HepG2 (cell line): ENCODE results near the gene ANKRD2. TPM values are rescaled to one million over a fixed set of nuclear protein-coding genes. Genes with fewer than 3 reads are reported as not detected.

Source experiments
- ATAC-seq: fragments of 200-7000 bp; cut with Tn5 transposase; 3 replicates; pipeline ENCODE4 v1.9.1; 2020; ENCODE audit warnings: mild to moderate bottlenecking, moderate library complexity
- BruUV-seq: library from RNA; stranded (reverse); fragments of 400-500 nt; replicated peaks from 2 replicates; lab custom pipeline; 2021; lab: Mats Ljungman, UMichigan
- CTCF ChIA-PET: fragments of 300-600 bp; formaldehyde crosslinking; extraction: SDS; loops from one replicate; lab custom pipeline; 2021; ENCODE audit warnings: low total read pairs, inconsistent platforms, low intra/inter-chr PET ratio; lab: Yijun Ruan, JAX
- POLR2A ChIA-PET: fragments of 350-600 bp; sonication (Branson Sonifier 250); formaldehyde crosslinking; loops from one replicate; lab custom pipeline; 2020; ENCODE audit warnings: antibody characterized with exemption, inconsistent platforms; lab: Yijun Ruan, JAX
- DNase-seq: peaks from one replicate; pipeline ENCODE4 v3.0.0-alpha.2; 2015; ENCODE audit warnings: low spot score
- FAIRE-seq: peaks from 3 replicates; lab custom pipeline; 2011; peaks lifted over from hg19 to GRCh38; lab: Jason Lieb, UNC
- H2AFZ ChIP-seq: one replicate; pipeline ENCODE4 v1.6.1; 2011; ENCODE audit warnings: low read length, inconsistent platforms
- H3K27ac ChIP-seq: fragments of 300-600 bp; 3 replicates; pipeline ENCODE4 v1.8.0; 2011; ENCODE audit warnings: mixed run types, mild to moderate bottlenecking, mixed read lengths, low read length, inconsistent platforms; ENCODE audit not compliant: insufficient read depth; ENCODE audit errors: extremely low read length
- H3K27me3 ChIP-seq, 2 experiments: fragments of 200-600 bp in 1 of 2; 2 replicates in 1 of 2; 3 replicates in 1 of 2; pipeline versions ENCODE4 v1.6.0 to v1.8.0; 2011; ENCODE audit warnings: low read length in 2 of 2, mild to moderate bottlenecking in 2 of 2, moderate library complexity in 2 of 2, inconsistent platforms in 1 of 2; ENCODE audit not compliant: insufficient read depth in 2 of 2, control insufficient read depth in 1 of 2
- H3K36me3 ChIP-seq, 2 experiments: fragments of 200-600 bp in 1 of 2; replicated peaks in 1 of 2; 2 replicates in 1 of 2; 3 replicates in 1 of 2; pipeline versions ENCODE4 v1.5.1 to v1.8.0; 2011; ENCODE audit warnings: low read length in 2 of 2, inconsistent platforms in 1 of 2; ENCODE audit not compliant: insufficient read depth in 2 of 2, control insufficient read depth in 1 of 2
- H3K4me1 ChIP-seq: 2 replicates; pipeline ENCODE4 v1.5.1; 2012; ENCODE audit warnings: low read length, inconsistent platforms; ENCODE audit not compliant: insufficient read depth
- H3K4me2 ChIP-seq: 2 replicates; pipeline ENCODE4 v1.6.0; 2011; ENCODE audit warnings: low read depth, low read length, inconsistent platforms
- H3K4me3 ChIP-seq, 3 experiments: fragments of 200-600 bp in 1 of 3; sonication (generic), shearing (Covaris generic) in 1 of 3; replicated peaks in 1 of 3; 2 replicates each; pipeline ENCODE4 v1.5.1; 2011 to 2016; ENCODE audit warnings: low read length in 3 of 3, inconsistent platforms in 2 of 3, low read depth in 2 of 3, mild to moderate bottlenecking in 2 of 3, control low read depth in 1 of 3, mixed read lengths in 1 of 3; ENCODE audit not compliant: insufficient read depth in 1 of 3
- H3K79me2 ChIP-seq: one replicate; pipeline ENCODE4 v1.6.1; 2011; ENCODE audit warnings: low read length, inconsistent platforms; ENCODE audit not compliant: insufficient read depth
- H3K9ac ChIP-seq: 2 replicates; pipeline ENCODE4 v1.6.0; 2011; ENCODE audit warnings: mild to moderate bottlenecking, low read depth, low read length, inconsistent platforms; ENCODE audit not compliant: insufficient read depth
- H3K9me3 ChIP-seq: 2 replicates; pipeline ENCODE4 v1.5.1; 2012; ENCODE audit warnings: mild to moderate bottlenecking, low read length
- H4K20me1 ChIP-seq: 2 replicates; pipeline ENCODE4 v1.6.0; 2011; ENCODE audit warnings: inconsistent platforms, mild to moderate bottlenecking, low read length, moderate library complexity; ENCODE audit not compliant: insufficient read depth
- ARNT2 ChIP-seq: sonication (generic); formaldehyde crosslinking; IDR thresholded peaks from 2 replicates; pipeline ENCODE4 v1.8.0; 2022; ENCODE audit warnings: mild to moderate bottlenecking, low read depth, missing genetic modification reagents, moderate library complexity
- EP300 ChIP-seq, 3 experiments: sonication (generic) in 1 of 3; formaldehyde crosslinking in 1 of 3; IDR thresholded peaks; 2 replicates each; pipeline versions ENCODE4 v1.5.1 to v1.6.1; 2011 to 2020; ENCODE audit warnings: low read depth in 2 of 3, low read length in 2 of 3, borderline replicate concordance in 1 of 3, improper control_type of control experiment in 1 of 3, mild to moderate bottlenecking in 1 of 3, missing genetic modification reagents in 1 of 3, moderate library complexity in 1 of 3
- EZH2 ChIP-seq: conservative IDR thresholded peaks from 2 replicates; pipeline ENCODE4 v1.6.1; 2012; ENCODE audit warnings: mild to moderate bottlenecking, low read depth, low read length, moderate library complexity
- GATA4 ChIP-seq: sonication (generic); IDR thresholded peaks from 2 replicates; pipeline ENCODE4 v1.6.1; 2016; ENCODE audit warnings: antibody characterized with exemption, low read depth, borderline replicate concordance
- KDM5A ChIP-seq: fragments of 200-600 bp; sonication (generic); IDR thresholded peaks from 2 replicates; pipeline ENCODE4 v1.7.0; 2018; ENCODE audit warnings: antibody characterized with exemption, mild to moderate bottlenecking, low read length, borderline replicate concordance
- KLF12 ChIP-seq: sonication (generic); formaldehyde crosslinking; IDR thresholded peaks from 2 replicates; pipeline ENCODE4 v1.4.0; 2020; ENCODE audit warnings: missing genetic modification reagents, borderline replicate concordance
- MAFG ChIP-seq: sonication (generic); formaldehyde crosslinking; IDR thresholded peaks from 2 replicates; pipeline ENCODE4 v1.5.1; 2020; ENCODE audit warnings: mild to moderate bottlenecking, missing genetic modification reagents
- MED13 ChIP-seq: sonication (generic); formaldehyde crosslinking; IDR thresholded peaks from 2 replicates; pipeline ENCODE4 v1.5.0; 2020; ENCODE audit warnings: missing genetic modification reagents
- NFKB2 ChIP-seq: sonication (generic); formaldehyde crosslinking; IDR thresholded peaks from 2 replicates; pipeline ENCODE4 v1.4.0; 2020; ENCODE audit warnings: missing genetic modification reagents, borderline replicate concordance
- SMARCC2 ChIP-seq: fragments of 450-650 bp; IDR thresholded peaks from 2 replicates; pipeline ENCODE4 v1.6.1; 2017; ENCODE audit warnings: antibody characterized with exemption, mild to moderate bottlenecking
- ZNF329 ChIP-seq: sonication (generic); formaldehyde crosslinking; IDR thresholded peaks from 2 replicates; pipeline ENCODE4 v1.9.0; 2021; ENCODE audit warnings: low read depth, mild to moderate bottlenecking, missing genetic modification reagents
- ZNF337 ChIP-seq: sonication (generic); formaldehyde crosslinking; IDR thresholded peaks from 2 replicates; pipeline ENCODE4 v1.5.1; 2020; ENCODE audit warnings: missing genetic modification reagents, low read depth, mild to moderate bottlenecking, borderline replicate concordance
- ZNF468 ChIP-seq: sonication (generic); formaldehyde crosslinking; IDR thresholded peaks from 2 replicates; pipeline ENCODE4 v1.8.0; 2022; ENCODE audit warnings: mild to moderate bottlenecking, moderate library complexity, missing genetic modification reagents
- ZNF572 ChIP-seq: sonication (generic); formaldehyde crosslinking; IDR thresholded peaks from 2 replicates; pipeline ENCODE4 v1.5.1; 2020; ENCODE audit warnings: mild to moderate bottlenecking, missing genetic modification reagents
- ZNF598 ChIP-seq: sonication (generic); formaldehyde crosslinking; IDR thresholded peaks from 2 replicates; pipeline ENCODE4 v1.5.1; 2020; ENCODE audit warnings: mild to moderate bottlenecking, missing genetic modification reagents, borderline replicate concordance
- ZNF619 ChIP-seq: sonication (generic); formaldehyde crosslinking; IDR thresholded peaks from 2 replicates; pipeline ENCODE4 v1.4.0; 2020; ENCODE audit warnings: mild to moderate bottlenecking, missing genetic modification reagents
- ZNF740 ChIP-seq: sonication (generic); formaldehyde crosslinking; IDR thresholded peaks from 2 replicates; pipeline ENCODE4 v1.4.0; 2020; ENCODE audit warnings: missing genetic modification reagents
- ZNF747 ChIP-seq: sonication (generic); formaldehyde crosslinking; IDR thresholded peaks from 2 replicates; pipeline ENCODE4 v1.8.1; 2023; ENCODE audit warnings: missing genetic modification reagents, mild to moderate bottlenecking, borderline replicate concordance
- ZNF761 ChIP-seq: sonication (generic); formaldehyde crosslinking; conservative IDR thresholded peaks from 2 replicates; pipeline ENCODE4 v1.4.0; 2020; ENCODE audit warnings: mild to moderate bottlenecking, missing genetic modification reagents
- ZNF816 ChIP-seq: sonication (generic); formaldehyde crosslinking; IDR thresholded peaks from 2 replicates; pipeline ENCODE4 v1.8.0; 2022; ENCODE audit warnings: missing genetic modification reagents, mild to moderate bottlenecking, borderline replicate concordance
- WGBS: methylation state at CpG from one replicate; pipeline ENCODE4 v1.1.6; 2017; ENCODE audit warnings: low lambda C conversion rate; 5-methylcytosine and 5-hydroxymethylcytosine counted together
- in situ Hi-C: cut with HindIII; loops from 2 replicates; pipeline ENCODE4 v1.10.0; 2017; ENCODE audit warnings: low pct_unique_long_range_greater_than_20kb; ENCODE audit not compliant: extremely low pct_ligation_motif_present
- intact Hi-C: fragments of 100-400 bp; cut with micrococcal nuclease; formaldehyde crosslinking; loops from one replicate; pipeline ENCODE4 v1.10.0; 2022; ENCODE audit not compliant: unreplicated experiment
- polyA plus RNA-seq, 8 experiments: library from polyadenylated mRNA; depleted of rRNA in 3 of 8; stranded (reverse) in 7 of 8; unstranded in 1 of 8; fragments of >200 nt; fragmentation: Illumina TruSeq in 4 of 8; extraction: Trizol in 4 of 8; gene quantifications; 2 replicates each; pipeline versions ENCODE4 v1.2.1 to v1.2.3, GENCODE V29; 2011 to 2016; ENCODE audit warnings: low read depth in 4 of 8, missing spikeins in 1 of 8, mixed read lengths in 1 of 8; ENCODE audit not compliant: insufficient read depth in 1 of 8
- total RNA-seq, 5 experiments: library from RNA; depleted of rRNA; stranded (reverse); fragments of >200 nt; fragmentation: Illumina TruSeq; extraction: Trizol; gene quantifications; 2 replicates each; pipeline ENCODE4 v1.2.3, GENCODE V29; 2016; ENCODE audit warnings: low read depth in 1 of 5
- TF ChIP-seq, protein P1 (sequence below): sonication (generic); formaldehyde crosslinking; IDR thresholded peaks from 2 replicates; pipeline ENCODE4 v1.4.0; 2020; ENCODE audit warnings: missing genetic modification reagents
- TF ChIP-seq, protein P2 (sequence below): IDR thresholded peaks from 2 replicates; pipeline ENCODE4 v1.6.1; 2016; ENCODE audit warnings: low read depth, borderline replicate concordance

The ANKRD2 gene
- total and polyA plus RNA-seq, 2 of the 13 experiments (the other 11 are each of a cell fraction or from before 2014, with no cell fraction given), result not detected

- TF ChIP-seq KDM5A, result no peak
- TF ChIP-seq ZNF572 (CRISPR knock-in tag), result no peak
- no peak for TF ChIP-seq ARNT2 (CRISPR knock-in tag)
- no peak for TF ChIP-seq ZNF329 (CRISPR knock-in tag)
- TF ChIP-seq, protein P1, sequence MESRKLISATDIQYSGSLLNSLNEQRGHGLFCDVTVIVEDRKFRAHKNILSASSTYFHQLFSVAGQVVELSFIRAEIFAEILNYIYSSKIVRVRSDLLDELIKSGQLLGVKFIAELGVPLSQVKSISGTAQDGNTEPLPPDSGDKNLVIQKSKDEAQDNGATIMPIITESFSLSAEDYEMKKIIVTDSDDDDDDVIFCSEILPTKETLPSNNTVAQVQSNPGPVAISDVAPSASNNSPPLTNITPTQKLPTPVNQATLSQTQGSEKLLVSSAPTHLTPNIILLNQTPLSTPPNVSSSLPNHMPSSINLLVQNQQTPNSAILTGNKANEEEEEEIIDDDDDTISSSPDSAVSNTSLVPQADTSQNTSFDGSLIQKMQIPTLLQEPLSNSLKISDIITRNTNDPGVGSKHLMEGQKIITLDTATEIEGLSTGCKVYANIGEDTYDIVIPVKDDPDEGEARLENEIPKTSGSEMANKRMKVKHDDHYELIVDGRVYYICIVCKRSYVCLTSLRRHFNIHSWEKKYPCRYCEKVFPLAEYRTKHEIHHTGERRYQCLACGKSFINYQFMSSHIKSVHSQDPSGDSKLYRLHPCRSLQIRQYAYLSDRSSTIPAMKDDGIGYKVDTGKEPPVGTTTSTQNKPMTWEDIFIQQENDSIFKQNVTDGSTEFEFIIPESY (CRISPR knock-in tag), result no peak
- no peak for TF ChIP-seq MED13 (CRISPR knock-in tag)
- no peak for TF ChIP-seq EP300 (IDR thresholded peaks at IDR 0.05; ENCODE audit: low read depth in 2 of 2, low read length in 2 of 2)
- no peak for TF ChIP-seq EP300 (CRISPR knock-in tag; IDR thresholded peaks at IDR 0.05; ENCODE audit: borderline replicate concordance)
- TF ChIP-seq ZNF337, result no peak
- no peak for TF ChIP-seq ZNF761 (CRISPR knock-in tag)
- TF ChIP-seq EZH2, result no peak
Observed at GRCh38 chr10:97532935-97533671, 39.5 kb upstream of the ANKRD2 start (continued).

GRCh38 chr10:97533888-97534287 lies 38.7 kb upstream of the ANKRD2 start:
- no peak overlapping the region for H3K4me2 ChIP-seq
- H3K79me2 ChIP-seq, result no peaks in the 10 kb centered on the region
- H3K9ac ChIP-seq, result no peak overlapping the region
- intact Hi-C loops, result loop anchor here (1.0 kb wide), 2 partner anchors 19 to 41 kb away; no protein-coding TSS in a partner anchor
- CTCF ChIA-PET, result interaction anchor here (1.2 to 1.9 kb wide), 2 partner anchors 20 to 79 kb away, joined by 3 to 13 read pairs; no protein-coding TSS in a partner anchor
- FAIRE-seq (no peak), ATAC-seq (no peak), DNase-seq (no peak)
- H3K4me3 ChIP-seq, result no peak overlapping the region
- WGBS, result 83% methylated on average over 6 of the region's 6 CpGs
- H3K4me1 ChIP-seq, result peaks cover 12% of the 10 kb centered on the region
- H4K20me1 ChIP-seq, result no peaks in the 10 kb centered on the region
- POLR2A ChIA-PET, result no interaction called here
- in situ Hi-C loops, result no loop called here
- H2AFZ ChIP-seq, result no peak overlapping the region
- no TSS peak for BruUV-seq
- H3K36me3 ChIP-seq, result no peaks in the 10 kb centered on the region
- H3K9me3 ChIP-seq, result no peaks in the 10 kb centered on the region
- H3K27me3 ChIP-seq, result no peaks in the 10 kb centered on the region
- H3K27ac ChIP-seq, result no peak overlapping the region
- no peak for TF ChIP-seq MAFG
- no peak for TF ChIP-seq ZNF816 (CRISPR knock-in tag)
- no peak for TF ChIP-seq ZNF619
- TF ChIP-seq KLF12 (CRISPR knock-in tag), result no peak
- TF ChIP-seq ZNF468 (CRISPR knock-in tag), result no peak
- no peak for TF ChIP-seq ZNF740 (CRISPR knock-in tag)
- TF ChIP-seq ZNF598, result no peak
- TF ChIP-seq SMARCC2, result no peak
- no peak for TF ChIP-seq ZNF747 (CRISPR knock-in tag)
- TF ChIP-seq NFKB2, result no peak
- TF ChIP-seq, protein P2, sequence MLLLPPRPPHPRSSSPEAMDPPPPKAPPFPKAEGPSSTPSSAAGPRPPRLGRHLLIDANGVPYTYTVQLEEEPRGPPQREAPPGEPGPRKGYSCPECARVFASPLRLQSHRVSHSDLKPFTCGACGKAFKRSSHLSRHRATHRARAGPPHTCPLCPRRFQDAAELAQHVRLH (CRISPR knock-in tag), result no peak
- TF ChIP-seq GATA4, result no peak
